ENCODE measurements around the gene SULT2B1.

DNA sequence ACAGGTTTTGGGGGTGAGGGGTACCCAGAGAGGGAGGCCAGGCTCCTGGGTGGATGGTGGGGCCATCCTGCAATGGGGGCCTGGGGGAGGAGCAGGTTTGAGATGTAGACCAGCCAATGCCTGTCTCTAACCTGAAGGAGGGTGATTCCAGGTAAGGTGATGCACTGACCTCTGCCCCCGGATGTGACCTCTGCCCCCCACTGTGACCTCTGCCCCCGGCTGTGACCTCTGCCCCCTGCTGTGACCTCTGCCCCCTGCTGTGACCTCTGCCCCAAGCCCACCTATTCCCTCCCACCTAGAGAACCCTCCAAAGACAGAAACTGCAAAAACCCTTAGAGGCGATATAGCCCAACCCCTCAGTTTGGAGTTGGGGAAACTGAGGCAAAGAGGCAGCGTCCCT lies 44.3 kb downstream of the SULT2B1 start:
- TF ChIP-seq, protein P1, sequence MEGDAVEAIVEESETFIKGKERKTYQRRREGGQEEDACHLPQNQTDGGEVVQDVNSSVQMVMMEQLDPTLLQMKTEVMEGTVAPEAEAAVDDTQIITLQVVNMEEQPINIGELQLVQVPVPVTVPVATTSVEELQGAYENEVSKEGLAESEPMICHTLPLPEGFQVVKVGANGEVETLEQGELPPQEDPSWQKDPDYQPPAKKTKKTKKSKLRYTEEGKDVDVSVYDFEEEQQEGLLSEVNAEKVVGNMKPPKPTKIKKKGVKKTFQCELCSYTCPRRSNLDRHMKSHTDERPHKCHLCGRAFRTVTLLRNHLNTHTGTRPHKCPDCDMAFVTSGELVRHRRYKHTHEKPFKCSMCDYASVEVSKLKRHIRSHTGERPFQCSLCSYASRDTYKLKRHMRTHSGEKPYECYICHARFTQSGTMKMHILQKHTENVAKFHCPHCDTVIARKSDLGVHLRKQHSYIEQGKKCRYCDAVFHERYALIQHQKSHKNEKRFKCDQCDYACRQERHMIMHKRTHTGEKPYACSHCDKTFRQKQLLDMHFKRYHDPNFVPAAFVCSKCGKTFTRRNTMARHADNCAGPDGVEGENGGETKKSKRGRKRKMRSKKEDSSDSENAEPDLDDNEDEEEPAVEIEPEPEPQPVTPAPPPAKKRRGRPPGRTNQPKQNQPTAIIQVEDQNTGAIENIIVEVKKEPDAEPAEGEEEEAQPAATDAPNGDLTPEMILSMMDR (IDR thresholded peaks at IDR 0.05; ENCODE audit: low read depth, low read length) = no peak
- no peak for TF ChIP-seq MAX (IDR thresholded peaks at IDR 0.05; ENCODE audit: low read depth, low read length)
- no peak for TF ChIP-seq POLR2A (IDR thresholded peaks at IDR 0.05; ENCODE audit: extremely low read depth, insufficient read length)
- no peak for TF ChIP-seq MYC (IDR thresholded peaks at IDR 0.05; ENCODE audit: low read depth, low read length)

Data from NB4 (cell line).